SK-N-SH treated with all-trans-retinoic acid at 6 μM for 48 hours (cell line): ENCODE results near the gene THRB.

Experiments
- ATAC-seq: fragments of 200-7000 bp; cut with Tn5 transposase; 3 replicates; pipeline ENCODE4 v1.9.1; 2020; ENCODE audit warnings: mild to moderate bottlenecking, moderate library complexity
- ARNTL ChIP-seq: fragments of 450-650 bp; formaldehyde crosslinking; IDR thresholded peaks from 2 replicates; pipeline ENCODE4 v1.5.0; 2020; ENCODE audit warnings: low read depth, mild to moderate bottlenecking, moderate library complexity, borderline replicate concordance
- CSDC2 ChIP-seq: fragments of 250-450 bp; sonication (Bioruptor Pico); IDR thresholded peaks from 2 replicates; pipeline ENCODE4 v1.5.0; 2020; ENCODE audit warnings: mild to moderate bottlenecking, moderate library complexity
- ESRRG ChIP-seq: fragments of 250-450 bp; sonication (Bioruptor Pico); IDR thresholded peaks from 2 replicates; pipeline ENCODE4 v1.6.1; 2021; ENCODE audit warnings: mild to moderate bottlenecking
- GLIS3 ChIP-seq: fragments of 250-450 bp; sonication (Bioruptor Pico); IDR thresholded peaks from 2 replicates; pipeline ENCODE4 v1.5.0; 2020; ENCODE audit warnings: mild to moderate bottlenecking, moderate library complexity
- ISL1 ChIP-seq: fragments of 250-450 bp; sonication (Bioruptor Pico); IDR thresholded peaks from 2 replicates; pipeline ENCODE4 v2.1.2; 2022; ENCODE audit warnings: mild to moderate bottlenecking, moderate library complexity
- OSR1 ChIP-seq: fragments of 250-450 bp; sonication (Bioruptor Pico); IDR thresholded peaks from 2 replicates; pipeline ENCODE4 v1.8.0; 2022; ENCODE audit warnings: moderate library complexity, mild to moderate bottlenecking, inconsistent platforms
- PPARA ChIP-seq: fragments of 250-450 bp; sonication (Bioruptor Pico); IDR thresholded peaks from 2 replicates; pipeline ENCODE4 v1.5.0; 2020; ENCODE audit warnings: mild to moderate bottlenecking, borderline replicate concordance
- RARB ChIP-seq: fragments of 250-450 bp; sonication (Bioruptor Pico); IDR thresholded peaks from 2 replicates; pipeline ENCODE4 v1.8.0; 2021; ENCODE audit warnings: mild to moderate bottlenecking, moderate library complexity
- SNAI2 ChIP-seq: fragments of 250-450 bp; sonication (Bioruptor Pico); IDR thresholded peaks from 2 replicates; pipeline ENCODE4 v1.5.0; 2020; ENCODE audit warnings: mild to moderate bottlenecking, moderate library complexity
- TCF4 ChIP-seq: fragments of 250-450 bp; sonication (Bioruptor Pico); IDR thresholded peaks from 2 replicates; pipeline ENCODE4 v1.8.0; 2021; ENCODE audit warnings: mild to moderate bottlenecking, moderate library complexity, borderline replicate concordance
- TOX ChIP-seq: fragments of 250-450 bp; sonication (Bioruptor Pico); IDR thresholded peaks from 2 replicates; pipeline ENCODE4 v1.8.0; 2021; ENCODE audit warnings: mild to moderate bottlenecking, moderate library complexity, borderline replicate concordance
- ZC3H10 ChIP-seq: fragments of 250-450 bp; sonication (Bioruptor Pico); IDR thresholded peaks from 2 replicates; pipeline ENCODE4 v1.5.1; 2021; ENCODE audit warnings: mild to moderate bottlenecking, moderate library complexity
- ZFP3 ChIP-seq: fragments of 250-450 bp; sonication (Bioruptor Pico); IDR thresholded peaks from 2 replicates; pipeline ENCODE4 v1.5.0; 2020; ENCODE audit warnings: mild to moderate bottlenecking, moderate library complexity
- ZFP30 ChIP-seq: fragments of 450-650 bp; formaldehyde crosslinking; IDR thresholded peaks from 2 replicates; pipeline ENCODE4 v1.5.0; 2022; ENCODE audit warnings: mild to moderate bottlenecking, moderate library complexity
- ZNF565 ChIP-seq: fragments of 450-650 bp; formaldehyde crosslinking; conservative IDR thresholded peaks from 2 replicates; pipeline ENCODE4 v1.5.0; 2020; ENCODE audit warnings: low read depth, mild to moderate bottlenecking, moderate library complexity
- ZNF70 ChIP-seq: fragments of 450-650 bp; formaldehyde crosslinking; IDR thresholded peaks from 2 replicates; pipeline ENCODE4 v1.5.0; 2020; ENCODE audit warnings: mild to moderate bottlenecking, moderate library complexity
- ZNF8 ChIP-seq: fragments of 450-650 bp; formaldehyde crosslinking; IDR thresholded peaks from 2 replicates; pipeline ENCODE4 v1.5.0; 2020; ENCODE audit warnings: mild to moderate bottlenecking, moderate library complexity
- TF ChIP-seq, protein P1 (sequence below): fragments of 250-450 bp; sonication (Bioruptor Pico); IDR thresholded peaks from 2 replicates; pipeline ENCODE4 v1.8.0; 2020; ENCODE audit warnings: mild to moderate bottlenecking, moderate library complexity, borderline replicate concordance
- TF ChIP-seq, protein P2 (sequence below): fragments of 250-450 bp; sonication (Bioruptor Pico); IDR thresholded peaks from 2 replicates; pipeline ENCODE4 v1.5.1; 2020; ENCODE audit warnings: low read depth, mild to moderate bottlenecking, moderate library complexity
- TF ChIP-seq, protein P3 (sequence below): fragments of 250-450 bp; sonication (Bioruptor Pico); IDR thresholded peaks from 2 replicates; pipeline ENCODE4 v1.5.1; 2021; ENCODE audit warnings: mild to moderate bottlenecking, moderate library complexity
- TF ChIP-seq, protein P4 (sequence below): fragments of 250-450 bp; sonication (Bioruptor Pico); IDR thresholded peaks from 2 replicates; pipeline ENCODE4 v1.5.0; 2020; ENCODE audit warnings: mild to moderate bottlenecking, moderate library complexity
- TF ChIP-seq, protein P5 (sequence below): fragments of 250-450 bp; sonication (Bioruptor Pico); IDR thresholded peaks from 2 replicates; pipeline ENCODE4 v1.8.0; 2021; ENCODE audit warnings: low read depth, mild to moderate bottlenecking, moderate library complexity, borderline replicate concordance

The THRB gene

DNA sequence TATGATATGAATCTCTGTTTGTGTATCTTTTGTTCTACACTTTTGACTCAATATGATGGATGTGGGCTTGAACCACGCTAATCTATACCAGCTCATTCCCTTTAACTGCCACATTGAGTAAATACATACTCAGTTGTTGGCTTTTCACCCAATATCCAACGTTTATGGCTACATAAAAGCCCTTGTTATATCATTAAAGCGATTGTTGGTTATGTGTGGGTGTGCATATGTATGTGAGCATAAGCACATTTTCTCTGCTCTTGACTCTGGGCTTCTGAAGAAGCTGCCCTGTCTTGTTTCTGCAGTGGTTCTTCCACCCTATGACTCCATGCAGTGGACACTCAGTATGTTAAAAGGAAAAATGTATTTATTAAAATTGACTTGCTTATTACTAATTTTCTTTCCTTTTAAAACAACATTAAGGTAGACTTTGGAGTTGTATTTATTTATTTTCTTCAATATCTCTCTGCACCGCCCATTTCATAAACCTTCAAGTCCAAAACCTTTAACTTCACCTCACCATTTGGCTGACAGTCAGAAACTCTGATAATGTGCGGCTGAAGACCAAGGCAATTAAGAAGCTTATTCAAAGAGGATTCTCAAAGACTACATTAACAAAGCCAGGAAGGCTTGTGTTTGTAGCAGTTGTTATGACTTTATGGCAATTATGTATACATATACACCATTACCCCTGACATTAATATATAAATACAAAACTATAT lies 156.1 kb downstream of the THRB start:
- no peak for ATAC-seq
- no peak for TF ChIP-seq ISL1 (CRISPR knock-in tag)
- no peak for TF ChIP-seq ZFP30 (CRISPR knock-in tag)
- no peak for TF ChIP-seq TCF4 (CRISPR knock-in tag)

DNA sequence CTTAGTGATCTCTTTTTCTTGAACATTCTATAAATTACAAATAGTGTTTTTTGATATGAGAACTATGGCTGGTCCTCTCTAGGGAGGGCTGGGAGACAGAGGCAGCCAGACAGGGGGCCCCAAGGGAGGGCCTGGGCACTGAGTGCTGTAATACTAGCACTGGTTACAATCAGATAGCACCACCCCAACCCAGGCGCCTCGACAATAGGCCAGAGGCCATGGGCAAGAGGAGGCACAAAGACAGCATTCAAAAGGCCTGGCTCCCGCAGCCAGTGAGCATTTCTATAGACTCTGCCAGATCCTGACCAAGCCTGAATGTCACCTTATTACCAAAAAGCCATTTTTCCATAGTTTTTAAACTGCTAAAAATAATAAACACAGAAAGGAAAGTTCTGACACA lies 158.5 kb downstream of the THRB start:
- no peak for ATAC-seq
- TF ChIP-seq ZFP3 (no peak), ARNTL (CRISPR knock-in tag) (no peak), ESRRG (CRISPR knock-in tag) (no peak), RARB (CRISPR knock-in tag) (no peak), ZFP30 (CRISPR knock-in tag) (no peak), ZNF8 (CRISPR knock-in tag) (no peak), CSDC2 (CRISPR knock-in tag) (no peak), OSR1 (CRISPR knock-in tag) (no peak), PPARA (CRISPR knock-in tag) (no peak), GLIS3 (CRISPR knock-in tag) (no peak), TCF4 (CRISPR knock-in tag) (no peak), ZNF565 (CRISPR knock-in tag) (no peak), TOX (CRISPR knock-in tag) (no peak), ZC3H10 (CRISPR knock-in tag) (no peak)
- TF ChIP-seq, protein P1, sequence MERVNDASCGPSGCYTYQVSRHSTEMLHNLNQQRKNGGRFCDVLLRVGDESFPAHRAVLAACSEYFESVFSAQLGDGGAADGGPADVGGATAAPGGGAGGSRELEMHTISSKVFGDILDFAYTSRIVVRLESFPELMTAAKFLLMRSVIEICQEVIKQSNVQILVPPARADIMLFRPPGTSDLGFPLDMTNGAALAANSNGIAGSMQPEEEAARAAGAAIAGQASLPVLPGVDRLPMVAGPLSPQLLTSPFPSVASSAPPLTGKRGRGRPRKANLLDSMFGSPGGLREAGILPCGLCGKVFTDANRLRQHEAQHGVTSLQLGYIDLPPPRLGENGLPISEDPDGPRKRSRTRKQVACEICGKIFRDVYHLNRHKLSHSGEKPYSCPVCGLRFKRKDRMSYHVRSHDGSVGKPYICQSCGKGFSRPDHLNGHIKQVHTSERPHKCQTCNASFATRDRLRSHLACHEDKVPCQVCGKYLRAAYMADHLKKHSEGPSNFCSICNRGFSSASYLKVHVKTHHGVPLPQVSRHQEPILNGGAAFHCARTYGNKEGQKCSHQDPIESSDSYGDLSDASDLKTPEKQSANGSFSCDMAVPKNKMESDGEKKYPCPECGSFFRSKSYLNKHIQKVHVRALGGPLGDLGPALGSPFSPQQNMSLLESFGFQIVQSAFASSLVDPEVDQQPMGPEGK (CRISPR knock-in tag): no peak
- TF ChIP-seq, protein P2, sequence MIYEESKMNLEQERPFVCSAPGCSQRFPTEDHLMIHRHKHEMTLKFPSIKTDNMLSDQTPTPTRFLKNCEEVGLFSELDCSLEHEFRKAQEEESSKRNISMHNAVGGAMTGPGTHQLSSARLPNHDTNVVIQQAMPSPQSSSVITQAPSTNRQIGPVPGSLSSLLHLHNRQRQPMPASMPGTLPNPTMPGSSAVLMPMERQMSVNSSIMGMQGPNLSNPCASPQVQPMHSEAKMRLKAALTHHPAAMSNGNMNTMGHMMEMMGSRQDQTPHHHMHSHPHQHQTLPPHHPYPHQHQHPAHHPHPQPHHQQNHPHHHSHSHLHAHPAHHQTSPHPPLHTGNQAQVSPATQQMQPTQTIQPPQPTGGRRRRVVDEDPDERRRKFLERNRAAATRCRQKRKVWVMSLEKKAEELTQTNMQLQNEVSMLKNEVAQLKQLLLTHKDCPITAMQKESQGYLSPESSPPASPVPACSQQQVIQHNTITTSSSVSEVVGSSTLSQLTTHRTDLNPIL (CRISPR knock-in tag): no peak
- TF ChIP-seq, protein P3, sequence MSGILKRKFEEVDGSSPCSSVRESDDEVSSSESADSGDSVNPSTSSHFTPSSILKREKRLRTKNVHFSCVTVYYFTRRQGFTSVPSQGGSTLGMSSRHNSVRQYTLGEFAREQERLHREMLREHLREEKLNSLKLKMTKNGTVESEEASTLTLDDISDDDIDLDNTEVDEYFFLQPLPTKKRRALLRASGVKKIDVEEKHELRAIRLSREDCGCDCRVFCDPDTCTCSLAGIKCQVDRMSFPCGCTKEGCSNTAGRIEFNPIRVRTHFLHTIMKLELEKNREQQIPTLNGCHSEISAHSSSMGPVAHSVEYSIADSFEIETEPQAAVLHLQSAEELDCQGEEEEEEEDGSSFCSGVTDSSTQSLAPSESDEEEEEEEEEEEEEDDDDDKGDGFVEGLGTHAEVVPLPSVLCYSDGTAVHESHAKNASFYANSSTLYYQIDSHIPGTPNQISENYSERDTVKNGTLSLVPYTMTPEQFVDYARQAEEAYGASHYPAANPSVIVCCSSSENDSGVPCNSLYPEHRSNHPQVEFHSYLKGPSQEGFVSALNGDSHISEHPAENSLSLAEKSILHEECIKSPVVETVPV (CRISPR knock-in tag): no peak
- TF ChIP-seq, protein P4, sequence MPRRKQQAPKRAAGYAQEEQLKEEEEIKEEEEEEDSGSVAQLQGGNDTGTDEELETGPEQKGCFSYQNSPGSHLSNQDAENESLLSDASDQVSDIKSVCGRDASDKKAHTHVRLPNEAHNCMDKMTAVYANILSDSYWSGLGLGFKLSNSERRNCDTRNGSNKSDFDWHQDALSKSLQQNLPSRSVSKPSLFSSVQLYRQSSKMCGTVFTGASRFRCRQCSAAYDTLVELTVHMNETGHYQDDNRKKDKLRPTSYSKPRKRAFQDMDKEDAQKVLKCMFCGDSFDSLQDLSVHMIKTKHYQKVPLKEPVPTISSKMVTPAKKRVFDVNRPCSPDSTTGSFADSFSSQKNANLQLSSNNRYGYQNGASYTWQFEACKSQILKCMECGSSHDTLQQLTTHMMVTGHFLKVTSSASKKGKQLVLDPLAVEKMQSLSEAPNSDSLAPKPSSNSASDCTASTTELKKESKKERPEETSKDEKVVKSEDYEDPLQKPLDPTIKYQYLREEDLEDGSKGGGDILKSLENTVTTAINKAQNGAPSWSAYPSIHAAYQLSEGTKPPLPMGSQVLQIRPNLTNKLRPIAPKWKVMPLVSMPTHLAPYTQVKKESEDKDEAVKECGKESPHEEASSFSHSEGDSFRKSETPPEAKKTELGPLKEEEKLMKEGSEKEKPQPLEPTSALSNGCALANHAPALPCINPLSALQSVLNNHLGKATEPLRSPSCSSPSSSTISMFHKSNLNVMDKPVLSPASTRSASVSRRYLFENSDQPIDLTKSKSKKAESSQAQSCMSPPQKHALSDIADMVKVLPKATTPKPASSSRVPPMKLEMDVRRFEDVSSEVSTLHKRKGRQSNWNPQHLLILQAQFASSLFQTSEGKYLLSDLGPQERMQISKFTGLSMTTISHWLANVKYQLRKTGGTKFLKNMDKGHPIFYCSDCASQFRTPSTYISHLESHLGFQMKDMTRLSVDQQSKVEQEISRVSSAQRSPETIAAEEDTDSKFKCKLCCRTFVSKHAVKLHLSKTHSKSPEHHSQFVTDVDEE: no peak
- TF ChIP-seq, protein P5, sequence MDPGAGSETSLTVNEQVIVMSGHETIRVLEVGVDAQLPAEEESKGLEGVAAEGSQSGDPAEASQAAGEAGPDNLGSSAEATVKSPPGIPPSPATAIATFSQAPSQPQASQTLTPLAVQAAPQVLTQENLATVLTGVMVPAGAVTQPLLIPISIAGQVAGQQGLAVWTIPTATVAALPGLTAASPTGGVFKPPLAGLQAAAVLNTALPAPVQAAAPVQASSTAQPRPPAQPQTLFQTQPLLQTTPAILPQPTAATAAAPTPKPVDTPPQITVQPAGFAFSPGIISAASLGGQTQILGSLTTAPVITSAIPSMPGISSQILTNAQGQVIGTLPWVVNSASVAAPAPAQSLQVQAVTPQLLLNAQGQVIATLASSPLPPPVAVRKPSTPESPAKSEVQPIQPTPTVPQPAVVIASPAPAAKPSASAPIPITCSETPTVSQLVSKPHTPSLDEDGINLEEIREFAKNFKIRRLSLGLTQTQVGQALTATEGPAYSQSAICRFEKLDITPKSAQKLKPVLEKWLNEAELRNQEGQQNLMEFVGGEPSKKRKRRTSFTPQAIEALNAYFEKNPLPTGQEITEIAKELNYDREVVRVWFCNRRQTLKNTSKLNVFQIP (CRISPR knock-in tag): no peak

DNA sequence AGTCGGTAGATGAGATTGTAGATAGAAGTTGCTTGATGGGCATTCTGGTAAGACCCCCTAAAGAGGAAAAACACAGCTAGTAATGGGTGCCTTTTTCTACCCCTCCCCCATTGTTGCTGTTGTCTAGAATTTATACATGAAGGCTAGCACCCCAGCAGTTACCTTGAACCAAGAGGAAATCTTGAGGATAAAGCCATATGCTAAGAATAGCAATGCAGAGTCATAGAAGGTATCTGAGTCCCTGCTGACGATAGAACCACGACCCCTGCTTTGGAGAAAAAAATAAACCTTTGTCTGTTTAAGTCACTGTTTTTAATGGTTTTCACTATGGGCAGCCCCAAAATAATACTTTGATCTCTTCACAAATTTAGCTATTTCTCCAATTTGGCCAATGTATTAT lies 162.6 kb downstream of the THRB start:
- ATAC-seq: no peak
- TF ChIP-seq ZNF70 (CRISPR knock-in tag) (no peak), SNAI2 (CRISPR knock-in tag) (no peak), TOX (CRISPR knock-in tag) (no peak), OSR1 (CRISPR knock-in tag) (no peak), ZFP30 (CRISPR knock-in tag) (no peak), ARNTL (CRISPR knock-in tag) (no peak), ISL1 (CRISPR knock-in tag) (no peak), PPARA (CRISPR knock-in tag) (no peak)
- TF ChIP-seq, protein P4: no peak
- TF ChIP-seq, protein P2 (CRISPR knock-in tag): no peak
